H1 (cell line): ENCODE results near the gene MBD3L2. TPM values are rescaled to one million over a fixed set of nuclear protein-coding genes. Genes with fewer than 3 reads are reported as not detected.
"Not testable (repeated sequence)": the region's sequence is repeated elsewhere in the genome, so short reads cannot be mapped to it uniquely, and the experiment has no call there.

Source experiments
- CTCF ChIA-PET: fragments of 300-600 bp; sonication (Branson Sonifier 250); formaldehyde crosslinking; loops from one replicate; lab custom pipeline; 2021; ENCODE audit not compliant: partially characterized antibody; lab: Charles Lee
- POLR2A ChIA-PET: fragments of 300-600 bp; sonication (Branson Sonifier 250); formaldehyde crosslinking; loops from one replicate; lab custom pipeline; 2021; ENCODE audit warnings: inconsistent platforms; ENCODE audit not compliant: partially characterized antibody; lab: Charles Lee
- DNase-seq, 2 experiments: peaks; one replicate each; pipeline versions ENCODE4 v3.0.0 to v3.0.0-alpha.2; 2010 to 2022; ENCODE audit warnings: low spot score in 2 of 2, low read depth in 1 of 2, mixed read lengths in 1 of 2
- FAIRE-seq: peaks from 2 replicates; lab custom pipeline; 2011; peaks lifted over from hg19 to GRCh38; lab: Jason Lieb, UNC
- H2AFZ ChIP-seq: 2 replicates; pipeline ENCODE4 v1.8.1; 2012; ENCODE audit warnings: low read length, inconsistent platforms
- H2AK5ac ChIP-seq: 2 replicates; pipeline ENCODE4 v1.6.1; 2013; ENCODE audit warnings: low read depth, low read length
- H2BK120ac ChIP-seq: replicated peaks from 2 replicates; pipeline ENCODE3; 2013; ENCODE audit warnings: low read depth, low read length, inconsistent platforms
- H2BK12ac ChIP-seq: 2 replicates; pipeline ENCODE4 v1.6.1; 2013; ENCODE audit warnings: low read depth, low read length
- H2BK15ac ChIP-seq: 2 replicates; pipeline ENCODE4 v1.6.1; 2013; ENCODE audit warnings: low read length
- H2BK20ac ChIP-seq: 2 replicates; pipeline ENCODE4 v1.6.1; 2013; ENCODE audit warnings: low read length
- H2BK5ac ChIP-seq: 2 replicates; pipeline ENCODE4 v1.6.1; 2013; ENCODE audit warnings: low read depth, low read length
- H3K14ac ChIP-seq: 2 replicates; pipeline ENCODE4 v1.6.1; 2013; ENCODE audit warnings: inconsistent platforms; ENCODE audit not compliant: insufficient read length
- H3K18ac ChIP-seq: 2 replicates; pipeline ENCODE4 v1.6.1; 2013; ENCODE audit warnings: low read length; ENCODE audit errors: extremely low read depth
- H3K23ac ChIP-seq: 2 replicates; pipeline ENCODE4 v1.6.1; 2013; ENCODE audit warnings: inconsistent platforms; ENCODE audit not compliant: insufficient read length
- H3K23me2 ChIP-seq: 2 replicates; pipeline ENCODE4 v1.6.1; 2013; ENCODE audit warnings: low read depth, low read length
- H3K27ac ChIP-seq: 2 replicates; pipeline ENCODE4 v1.6.1; 2011; ENCODE audit warnings: low read depth, low read length, inconsistent platforms
- H3K27me3 ChIP-seq, 4 experiments: replicated peaks in 1 of 4; 1 replicate in 1 of 4; 2 replicates in 3 of 4; pipeline versions ENCODE4 v1.6.1 to v1.8.1; 2011 to 2013; ENCODE audit warnings: low read length in 3 of 4, mild to moderate bottlenecking in 3 of 4, inconsistent platforms in 2 of 4, mixed read lengths in 2 of 4, moderate library complexity in 1 of 4; ENCODE audit not compliant: control insufficient read depth in 3 of 4, insufficient read depth in 3 of 4; ENCODE audit errors: extremely low read depth in 1 of 4
- H3K36me3 ChIP-seq, 4 experiments: 2 replicates each; pipeline versions ENCODE4 v1.6.1 to v1.8.1; 2011 to 2013; ENCODE audit warnings: mild to moderate bottlenecking in 4 of 4, low read length in 3 of 4, moderate library complexity in 2 of 4, control low read depth in 1 of 4, inconsistent platforms in 1 of 4; ENCODE audit not compliant: insufficient read depth in 4 of 4, control insufficient read depth in 2 of 4
- H3K4ac ChIP-seq: replicated peaks from 2 replicates; pipeline ENCODE3; 2013; ENCODE audit warnings: low read length, low read depth, mixed read lengths, inconsistent platforms; ENCODE audit not compliant: insufficient read length
- H3K4me1 ChIP-seq, 4 experiments: replicated peaks in 1 of 4; 1 replicate in 1 of 4; 2 replicates in 3 of 4; pipeline versions ENCODE4 v1.6.1 to v1.8.1; 2011 to 2013; ENCODE audit warnings: low read length in 3 of 4, inconsistent platforms in 2 of 4, mixed read lengths in 1 of 4; ENCODE audit not compliant: insufficient read depth in 4 of 4, control insufficient read depth in 3 of 4
- H3K4me2 ChIP-seq, 2 experiments: 2 replicates each; pipeline versions ENCODE4 v1.6.1 to v1.8.1; 2011 to 2013; ENCODE audit warnings: low read depth in 2 of 2, low read length in 2 of 2, control low read depth in 1 of 2, inconsistent platforms in 1 of 2, mild to moderate bottlenecking in 1 of 2; ENCODE audit not compliant: insufficient read depth in 1 of 2
- H3K4me3 ChIP-seq, 4 experiments: fragments of 200-600, 300-600 bp in 1 of 4; sonication (generic), shearing (Covaris generic), sonication (Bioruptor Twin) in 1 of 4; 2 replicates each; pipeline versions ENCODE4 v1.5.1 to v1.8.1; 2011 to 2016; ENCODE audit warnings: low read length in 4 of 4, low read depth in 3 of 4, control low read depth in 2 of 4, inconsistent platforms in 2 of 4, mild to moderate bottlenecking in 2 of 4, mixed read lengths in 1 of 4, moderate library complexity in 1 of 4; ENCODE audit not compliant: insufficient read depth in 2 of 4; ENCODE audit errors: extremely low read depth in 1 of 4
- H3K56ac ChIP-seq: replicated peaks from 2 replicates; pipeline ENCODE3; 2013; ENCODE audit warnings: low read depth, mild to moderate bottlenecking, mixed read lengths, low read length, inconsistent platforms; ENCODE audit not compliant: insufficient read length
- H3K79me1 ChIP-seq: 2 replicates; pipeline ENCODE4 v1.6.1; 2013; ENCODE audit warnings: low read depth, low read length, control low read depth
- H3K79me2 ChIP-seq, 2 experiments: 2 replicates each; pipeline versions ENCODE4 v1.6.1 to v1.8.1; 2012 to 2013; ENCODE audit warnings: low read length in 2 of 2, mild to moderate bottlenecking in 2 of 2, inconsistent platforms in 1 of 2; ENCODE audit not compliant: insufficient read depth in 2 of 2, control insufficient read depth in 1 of 2
- H3K9ac ChIP-seq, 4 experiments: replicated peaks in 1 of 4; 1 replicate in 1 of 4; 2 replicates in 3 of 4; pipeline versions ENCODE4 v1.6.1 to v1.8.1; 2011 to 2013; ENCODE audit warnings: low read depth in 3 of 4, low read length in 3 of 4, control low read depth in 2 of 4, mild to moderate bottlenecking in 2 of 4, moderate library complexity in 2 of 4, inconsistent platforms in 1 of 4; ENCODE audit errors: extremely low read depth in 1 of 4
- H3K9me3 ChIP-seq, 2 experiments: 2 replicates each; pipeline versions ENCODE4 v1.6.1 to v1.8.1; 2012 to 2013; ENCODE audit warnings: mild to moderate bottlenecking in 2 of 2, moderate library complexity in 2 of 2, control low read depth in 1 of 2, inconsistent platforms in 1 of 2, low read depth in 1 of 2, low read length in 1 of 2, mixed read lengths in 1 of 2; ENCODE audit not compliant: insufficient read depth in 2 of 2
- H4K20me1 ChIP-seq, 2 experiments: replicated peaks in 1 of 2; 2 replicates each; pipeline versions ENCODE3 to v1.8.1; 2011 to 2013; ENCODE audit warnings: inconsistent platforms in 2 of 2, low read length in 2 of 2, mild to moderate bottlenecking in 1 of 2; ENCODE audit not compliant: insufficient read depth in 2 of 2, control insufficient read depth in 1 of 2
- H4K5ac ChIP-seq: 2 replicates; pipeline ENCODE4 v1.6.1; 2013; ENCODE audit warnings: low read length, low read depth, mixed read lengths, inconsistent platforms; ENCODE audit not compliant: insufficient read length
- H4K8ac ChIP-seq: 2 replicates; pipeline ENCODE4 v1.8.0; 2013; ENCODE audit warnings: mild to moderate bottlenecking, moderate library complexity, low read length, inconsistent platforms; ENCODE audit not compliant: insufficient read depth; ENCODE audit errors: extremely low read depth
- H4K91ac ChIP-seq: replicated peaks from 2 replicates; pipeline ENCODE3; 2013; ENCODE audit warnings: low read length, mixed read lengths, inconsistent platforms; ENCODE audit not compliant: insufficient read length
- CTCF ChIP-seq, 3 experiments: IDR thresholded peaks; 1 replicate in 2 of 3; 2 replicates in 1 of 3; pipeline versions ENCODE4 v1.5.1 to v1.6.1; 2011; ENCODE audit warnings: low read length in 3 of 3, mild to moderate bottlenecking in 3 of 3, inconsistent platforms in 2 of 3, low read depth in 1 of 3, moderate library complexity in 1 of 3; ENCODE audit not compliant: insufficient read depth in 1 of 3; ENCODE audit errors: control extremely low read depth in 1 of 3
- PHF8 ChIP-seq: fragments of 200-600 bp; sonication (generic); conservative IDR thresholded peaks from 2 replicates; pipeline ENCODE4 v1.7.1; 2012; ENCODE audit warnings: low read depth, mild to moderate bottlenecking, inconsistent platforms, low read length, moderate library complexity
- RAD21 ChIP-seq, 2 experiments: IDR thresholded peaks in 1 of 2; conservative IDR thresholded peaks in 1 of 2; 2 replicates each; pipeline ENCODE4 v1.6.1; 2011; ENCODE audit warnings: low read depth in 2 of 2, low read length in 2 of 2, improper control_type of control experiment in 1 of 2, inconsistent platforms in 1 of 2, mild to moderate bottlenecking in 1 of 2, moderate library complexity in 1 of 2
- TAF1 ChIP-seq: IDR thresholded peaks from 2 replicates; pipeline ENCODE4 v1.6.1; 2011; ENCODE audit warnings: mild to moderate bottlenecking, low read depth, low read length
- WGBS, 2 experiments: shearing (Covaris generic) in 1 of 2; methylation state at CpG; one replicate each; pipeline versions ENCODE4 v1.1.6 to v1.1.7; 2013 to 2015; ENCODE audit warnings: low lambda C conversion rate in 2 of 2, mixed read lengths in 2 of 2, inconsistent platforms in 1 of 2, low coverage in 1 of 2, missing lambda C conversion rate in 1 of 2; ENCODE audit not compliant: insufficient replicate concordance in 2 of 2, insufficient coverage in 1 of 2, insufficient read length in 1 of 2; ENCODE audit errors: extremely low coverage in 1 of 2, missing lambda C conversion rate in 1 of 2; 5-methylcytosine and 5-hydroxymethylcytosine counted together
- polyA plus RNA-seq, 7 experiments: library from polyadenylated mRNA; depleted of rRNA in 3 of 7; stranded (reverse) in 5 of 7; unstranded in 2 of 7; fragments of >200 nt in 5 of 7; fragments of 200-250 nt in 2 of 7; gene quantifications; 1 replicate in 5 of 7; 2 replicates in 1 of 7; 4 replicates in 1 of 7; pipeline versions ENCODE4 v1.2.1 to v1.2.3, GENCODE V29; 2011 to 2013; ENCODE audit warnings: missing spikeins in 2 of 7, mixed read lengths in 2 of 7
- total RNA-seq: library from RNA; stranded (reverse); fragmentation: NEBNext Ultra II Directional; extraction: Animal tissue kit (Norgen Biotek cat#: 25700); gene quantifications from 2 replicates; pipeline ENCODE4 v1.2.1, GENCODE V29; 2021

MBD3L2 gene
- total and polyA plus RNA-seq, 2 of the 8 experiments (the other 6 are each of a cell fraction or from before 2014, with no cell fraction given): not detected

GRCh38 chr19:7018828-7019227 lies 30.3 kb upstream of the MBD3L2 start (continued):
- TF ChIP-seq PHF8 (no peak), TAF1 (no peak), CTCF (IDR thresholded peaks at IDR 0.05; ENCODE audit: control extremely low read depth in 1 of 3, insufficient read depth in 1 of 3, low read depth in 1 of 3, low read length in 3 of 3) (no peak), RAD21 (IDR thresholded peaks at IDR 0.05 in 1 of 2, conservative IDR thresholded peaks at IDR 0.05 in 1 of 2; ENCODE audit: low read depth in 2 of 2, low read length in 2 of 2) (no peak)

- H3K4me1 ChIP-seq, H4K20me1 ChIP-seq, H3K36me3 ChIP-seq, H2BK120ac ChIP-seq, H2AFZ ChIP-seq, H3K27ac ChIP-seq, H3K79me1 ChIP-seq, DNase-seq, H2BK20ac ChIP-seq, H4K5ac ChIP-seq, H3K23me2 ChIP-seq, H3K79me2 ChIP-seq, H3K14ac ChIP-seq, H2BK5ac ChIP-seq, H2BK15ac ChIP-seq, H3K23ac ChIP-seq, H3K56ac ChIP-seq, H3K27me3 ChIP-seq, POLR2A ChIA-PET, H3K4me3 ChIP-seq, H3K4ac ChIP-seq, H2BK12ac ChIP-seq, H4K91ac ChIP-seq, FAIRE-seq, H2AK5ac ChIP-seq, H3K18ac ChIP-seq, H3K9ac ChIP-seq, CTCF ChIA-PET, H4K8ac ChIP-seq, H3K4me2 ChIP-seq: not testable (repeated sequence)
- WGBS, 2 experiments: no CpG with 5 or more reads among the region's 6 CpGs
- peaks cover 7 to 21% of the 10 kb centered on the region in 2 experiments; a peak in 2 of 4 replicates for H3K9me3 ChIP-seq
Measured at GRCh38 chr19:7021331-7021730, 27.8 kb upstream of the MBD3L2 start, which contains the start of gene MBD3L2B. MBD3L2B (minus strand) TSS chr19:7021431; CDS start chr19:7021397, 34 bp downstream.
